A549 (cell line): ENCODE results near the gene KLHL29.
"Not testable (repeated sequence)": the region's sequence is repeated elsewhere in the genome, so short reads cannot be mapped to it uniquely, and the experiment has no call there.

ENCODE experiments used
- ATOH8 ChIP-seq: fragments of 250-450 bp; sonication (Bioruptor Pico); IDR thresholded peaks from 2 replicates; pipeline ENCODE4 v1.5.0; 2020; ENCODE audit warnings: low read depth, mild to moderate bottlenecking, moderate library complexity
- CEBPB ChIP-seq, 2 experiments: fragments of >200 bp in 1 of 2; sonication (Bioruptor Twin) in 1 of 2; formaldehyde crosslinking in 1 of 2; IDR thresholded peaks; 2 replicates each; pipeline ENCODE4 v1.6.1; 2012 to 2016
- CTCF ChIP-seq: fragments of >200 bp; sonication (Bioruptor Twin); formaldehyde crosslinking; IDR thresholded peaks from 3 replicates; pipeline ENCODE4 v1.5.1; 2016
- EP300 ChIP-seq, 2 experiments: fragments of >200 bp; sonication (Bioruptor Twin); formaldehyde crosslinking; IDR thresholded peaks; 2 replicates in 1 of 2; 3 replicates in 1 of 2; pipeline ENCODE4 v1.6.1; 2016 to 2017
- HEYL ChIP-seq: fragments of 250-450 bp; sonication (Bioruptor Pico); IDR thresholded peaks from 2 replicates; pipeline ENCODE4 v1.8.0; 2021; ENCODE audit warnings: mild to moderate bottlenecking, moderate library complexity
- JUNB ChIP-seq: fragments of >200 bp; sonication (Bioruptor Twin); formaldehyde crosslinking; IDR thresholded peaks from 2 replicates; pipeline ENCODE4 v1.6.1; 2016
- KDM1A ChIP-seq: fragments of 200-600 bp; sonication (generic); IDR thresholded peaks from 2 replicates; pipeline ENCODE4 v1.6.1; 2016; ENCODE audit warnings: low read depth, mild to moderate bottlenecking
- POLR2A ChIP-seq: IDR thresholded peaks from 2 replicates; pipeline ENCODE4 v1.6.1; 2012; ENCODE audit warnings: mild to moderate bottlenecking, low read length
- RNF2 ChIP-seq: fragments of 200-600 bp; sonication (generic); IDR thresholded peaks from 2 replicates; pipeline ENCODE4 v1.6.1; 2016; ENCODE audit warnings: low read depth, mild to moderate bottlenecking, antibody characterized with exemption, moderate library complexity, borderline replicate concordance
- SMC3 ChIP-seq: fragments of >200 bp; sonication (Bioruptor Twin); formaldehyde crosslinking; IDR thresholded peaks from 3 replicates; pipeline ENCODE4 v1.6.1; 2018; ENCODE audit warnings: inconsistent platforms
- TF ChIP-seq, protein P1 (sequence below): fragments of >200 bp; sonication (Bioruptor Twin); formaldehyde crosslinking; IDR thresholded peaks from 2 replicates; pipeline ENCODE4 v1.6.1; 2016

GRCh38 chr2:23723029-23723428, 338.1 kb downstream of the KLHL29 start:
- not testable (repeated sequence) for TF ChIP-seq HEYL (CRISPR knock-in tag); CTCF; POLR2A; ATOH8 (CRISPR knock-in tag); SMC3; JUNB; CEBPB (IDR thresholded peaks at IDR 0.05); EP300 (IDR thresholded peaks at IDR 0.05); RNF2; KDM1A
- TF ChIP-seq, protein P1, sequence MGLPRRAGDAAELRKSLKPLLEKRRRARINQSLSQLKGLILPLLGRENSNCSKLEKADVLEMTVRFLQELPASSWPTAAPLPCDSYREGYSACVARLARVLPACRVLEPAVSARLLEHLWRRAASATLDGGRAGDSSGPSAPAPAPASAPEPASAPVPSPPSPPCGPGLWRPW: not testable (repeated sequence)
